MCF 10A (cell line): ENCODE data around the gene SYT11. TPM values are rescaled to one million over a fixed set of nuclear protein-coding genes. Genes with fewer than 3 reads are reported as not detected.

Experiments used
- BruUV-seq: library from RNA; stranded (reverse); fragments of 400-500 nt; replicated peaks from 2 replicates; lab custom pipeline; 2021; lab: Mats Ljungman, UMichigan
- CTCF ChIA-PET: fragments of 300-600 bp; sonication (Branson Sonifier 250); formaldehyde crosslinking; extraction: SDS; loops from one replicate; lab custom pipeline; 2021; ENCODE audit warnings: antibody characterized with exemption, inconsistent platforms; lab: Yijun Ruan, JAX
- POLR2A ChIA-PET: fragments of 300-600, 350-650 bp; sonication (Branson Sonifier 250); formaldehyde crosslinking; extraction: SDS; loops from one replicate; lab custom pipeline; 2020; ENCODE audit warnings: antibody characterized with exemption, inconsistent platforms; lab: Yijun Ruan, JAX
- DNase-seq: peaks from one replicate; pipeline ENCODE4 v3.0.0-alpha.2; 2018; ENCODE audit not compliant: unreplicated experiment
- H3K27ac Mint-ChIP-seq: one replicate; pipeline ENCODE4 v1.8.0; 2022; ENCODE audit warnings: mild to moderate bottlenecking, low read depth, mixed read lengths; ENCODE audit not compliant: unreplicated experiment
- H3K27me3 Mint-ChIP-seq: one replicate; pipeline ENCODE4 v1.8.0; 2022; ENCODE audit warnings: mixed read lengths; ENCODE audit not compliant: insufficient read depth, unreplicated experiment
- H3K36me3 Mint-ChIP-seq: one replicate; pipeline ENCODE4 v1.8.0; 2022; ENCODE audit warnings: mild to moderate bottlenecking, moderate library complexity, mixed read lengths; ENCODE audit not compliant: insufficient read depth, unreplicated experiment
- H3K4me1 Mint-ChIP-seq: one replicate; pipeline ENCODE4 v1.8.0; 2022; ENCODE audit warnings: mixed read lengths; ENCODE audit not compliant: insufficient read depth, unreplicated experiment
- H3K4me3 Mint-ChIP-seq: one replicate; pipeline ENCODE4 v1.8.0; 2022; ENCODE audit warnings: mild to moderate bottlenecking, moderate library complexity, mixed read lengths; ENCODE audit not compliant: unreplicated experiment
- H3K9me3 Mint-ChIP-seq: one replicate; pipeline ENCODE4 v1.8.0; 2022; ENCODE audit warnings: mixed read lengths; ENCODE audit not compliant: unreplicated experiment
- CTCF ChIP-seq: fragments of 200-600 bp; IDR thresholded peaks from one replicate; pipeline ENCODE4 v1.8.0; 2022; ENCODE audit warnings: antibody characterized with exemption, mild to moderate bottlenecking; ENCODE audit not compliant: unreplicated experiment
- intact Hi-C: fragments of 100-400 bp; cut with micrococcal nuclease; formaldehyde crosslinking; loops from 2 replicates; pipeline ENCODE4 v1.14.1; 2022
- total RNA-seq: library from RNA; stranded (reverse); gene quantifications from 2 replicates; pipeline ENCODE4 v1.2.3, GENCODE V29; 2022

The SYT11 gene
- total RNA-seq, 1 experiment from 2014 or later, result 0.14 TPM

- H3K4me1 Mint-ChIP-seq, result peaks cover 6% of the 10 kb centered on the region
- intact Hi-C loops, result no loop called here
- POLR2A ChIA-PET, result interaction anchor here (1.1 to 3.0 kb wide), 6 partner anchors 9 to 36 kb away, joined by 3 to 8 read pairs (median 3); partner anchors contain the start of gene SYT11
- no peak for TF ChIP-seq CTCF
- H3K36me3 Mint-ChIP-seq, result no peaks in the 10 kb centered on the region
- H3K4me3 Mint-ChIP-seq, result no peak overlapping the region
- H3K9me3 Mint-ChIP-seq, result no peaks in the 10 kb centered on the region
- H3K27me3 Mint-ChIP-seq, result no peaks in the 10 kb centered on the region
- CTCF ChIA-PET, result interaction anchor here (0.6 to 0.9 kb wide), 3 partner anchors 40 to 862 kb away, joined by 3 read pairs; no protein-coding TSS in a partner anchor
- BruUV-seq, result no TSS peak
- DNase-seq, result peak; percentile 20
- no peak overlapping the region for H3K27ac Mint-ChIP-seq
Observed at GRCh38 chr1:155873860-155874259, 14.5 kb downstream of the SYT11 start.

- H3K4me1 Mint-ChIP-seq, result no peaks in the 10 kb centered on the region
- no peak overlapping the region for H3K27ac Mint-ChIP-seq
- H3K9me3 Mint-ChIP-seq, result no peaks in the 10 kb centered on the region
- peaks cover 19% of the 10 kb centered on the region for H3K27me3 Mint-ChIP-seq
- no peak overlapping the region for H3K4me3 Mint-ChIP-seq
- DNase-seq, result no peak
- no TSS peak for BruUV-seq
- POLR2A ChIA-PET, result interaction anchor here (0.8 to 1.7 kb wide), 2 partner anchors 16 to 20 kb away, joined by 3 to 4 read pairs; no protein-coding TSS in a partner anchor
- CTCF ChIA-PET, result interaction anchor here (0.9 to 1.1 kb wide), 2 partner anchors 11 to 111 kb away, joined by 6 to 7 read pairs; no protein-coding TSS in a partner anchor
- intact Hi-C loops, result no loop called here
- no peak for TF ChIP-seq CTCF
- no peaks in the 10 kb centered on the region for H3K36me3 Mint-ChIP-seq
Observed at GRCh38 chr1:155877945-155878344, 18.6 kb downstream of the SYT11 start.

GRCh38 chr1:155880251-155880650, 20.9 kb downstream of the SYT11 start:
- intact Hi-C loops, result no loop called here
- ChIA-PET POLR2A (interaction anchor here (0.6 kb wide), 1 partner anchor 21 kb away, joined by 3 read pairs; no protein-coding TSS in a partner anchor), CTCF (interaction anchor here (0.9 kb wide), 1 partner anchor 8 kb away, joined by 3 read pairs; no protein-coding TSS in a partner anchor)
- no peak overlapping the region for H3K4me3 Mint-ChIP-seq
- no peak overlapping the region for H3K27ac Mint-ChIP-seq
- H3K9me3 Mint-ChIP-seq, result no peaks in the 10 kb centered on the region
- peaks cover 19% of the 10 kb centered on the region for H3K27me3 Mint-ChIP-seq
- no peak for TF ChIP-seq CTCF
- no peak for DNase-seq
- H3K4me1 Mint-ChIP-seq, result no peaks in the 10 kb centered on the region
- BruUV-seq, result no TSS peak
- no peaks in the 10 kb centered on the region for H3K36me3 Mint-ChIP-seq

GRCh38 chr1:155880950-155881349, 21.6 kb downstream of the SYT11 start:
- no peak for DNase-seq
- no peaks in the 10 kb centered on the region for H3K9me3 Mint-ChIP-seq
- POLR2A ChIA-PET, result interaction anchor here (0.6 kb wide), 1 partner anchor 22 kb away, joined by 3 read pairs; no protein-coding TSS in a partner anchor
- intact Hi-C loops, result no loop called here
- peaks cover 19% of the 10 kb centered on the region for H3K27me3 Mint-ChIP-seq
- CTCF ChIA-PET, result no interaction called here
- H3K36me3 Mint-ChIP-seq, result no peaks in the 10 kb centered on the region
- no peak overlapping the region for H3K27ac Mint-ChIP-seq
- H3K4me3 Mint-ChIP-seq, result no peak overlapping the region
- BruUV-seq, result no TSS peak
- no peaks in the 10 kb centered on the region for H3K4me1 Mint-ChIP-seq
- no peak for TF ChIP-seq CTCF
